OCI-LY7 (cell line): ENCODE results near the gene TMEM184B. TPM values are rescaled to one million over a fixed set of nuclear protein-coding genes. Genes with fewer than 3 reads are reported as not detected.

Source experiments
- BruUV-seq: library from RNA; stranded (reverse); fragments of 400-500 nt; replicated peaks from 2 replicates; lab custom pipeline; 2021; lab: Mats Ljungman, UMichigan
- CTCF ChIA-PET: fragments of 300-600 bp; sonication (Branson Sonifier 250); formaldehyde crosslinking; loops from one replicate; lab custom pipeline; 2022; ENCODE audit warnings: antibody characterized with exemption; ENCODE audit not compliant: unreplicated experiment; lab: Charles Lee
- POLR2A ChIA-PET: fragments of 300-600 bp; sonication (Branson Sonifier 250); formaldehyde crosslinking; loops from one replicate; lab custom pipeline; 2022; ENCODE audit warnings: antibody characterized with exemption; lab: Charles Lee
- DNase-seq: peaks from one replicate; pipeline ENCODE4 v3.0.0-alpha.2; 2015; ENCODE audit warnings: low spot score
- H2AFZ ChIP-seq: fragments of 200-600 bp; sonication (generic), shearing (Covaris generic); 2 replicates; pipeline ENCODE4 v1.6.1; 2014; ENCODE audit warnings: mild to moderate bottlenecking, antibody characterized with exemption, low read length, moderate library complexity
- H3K27ac ChIP-seq: fragments of 200-600 bp; sonication (generic); 2 replicates; pipeline ENCODE4 v1.5.1; 2014; ENCODE audit warnings: mixed run types, low read depth, mild to moderate bottlenecking, moderate library complexity, low read length, inconsistent platforms; ENCODE audit not compliant: poor library complexity, severe bottlenecking
- H3K36me3 ChIP-seq: fragments of 200-600 bp; sonication (generic); 2 replicates; pipeline ENCODE4 v1.6.1; 2014; ENCODE audit warnings: mild to moderate bottlenecking, antibody characterized with exemption, low read length, moderate library complexity, mixed read lengths; ENCODE audit not compliant: insufficient read depth
- H3K4me1 ChIP-seq: fragments of 200-600 bp; sonication (generic); 2 replicates; pipeline ENCODE4 v1.5.1; 2014; ENCODE audit warnings: mild to moderate bottlenecking, low read length; ENCODE audit not compliant: insufficient read depth, poor library complexity, severe bottlenecking
- H3K4me2 ChIP-seq: fragments of 200-600 bp; sonication (generic); 2 replicates; pipeline ENCODE4 v1.6.1; 2014; ENCODE audit warnings: mild to moderate bottlenecking, low read length
- H3K4me3 ChIP-seq: fragments of 200-600 bp; sonication (generic); 2 replicates; pipeline ENCODE4 v1.5.1; 2014; ENCODE audit warnings: mild to moderate bottlenecking, low read depth, low read length; ENCODE audit not compliant: poor library complexity, severe bottlenecking
- H3K79me2 ChIP-seq: fragments of 200-600 bp; sonication (generic); 2 replicates; pipeline ENCODE4 v1.6.1; 2016; ENCODE audit warnings: low read depth, mild to moderate bottlenecking, low read length, moderate library complexity, mixed read lengths; ENCODE audit not compliant: insufficient read depth
- H3K9me2 ChIP-seq: fragments of 200-600 bp; sonication (generic); 2 replicates; pipeline ENCODE4 v1.6.1; 2016; ENCODE audit warnings: mild to moderate bottlenecking, low read length, mixed read lengths; ENCODE audit not compliant: insufficient read depth
- H3K9me3 ChIP-seq: fragments of 200-600 bp; sonication (generic); 2 replicates; pipeline ENCODE4 v1.6.1; 2014; ENCODE audit warnings: mild to moderate bottlenecking, mixed run types, low read length, mixed read lengths
- H4K20me1 ChIP-seq: fragments of 200-600 bp; sonication (generic); 2 replicates; pipeline ENCODE4 v1.6.1; 2014; ENCODE audit warnings: mild to moderate bottlenecking, antibody characterized with exemption, low read length, moderate library complexity, mixed read lengths; ENCODE audit not compliant: insufficient read depth
- EZH2phosphoT487 ChIP-seq: fragments of 200-600 bp; sonication (generic); IDR thresholded peaks from 2 replicates; pipeline ENCODE4 v1.6.1; 2018; ENCODE audit warnings: low read depth, borderline replicate concordance, mild to moderate bottlenecking, mixed run types, antibody characterized with exemption, low read length, moderate library complexity, mixed read lengths
- intact Hi-C: fragments of 100-400 bp; cut with micrococcal nuclease; formaldehyde crosslinking; loops from one replicate; pipeline ENCODE4 v1.10.0; 2022; ENCODE audit not compliant: unreplicated experiment
- small RNA-seq: library from RNA; depleted of rRNA; stranded (forward); fragments of <200 nt; gene quantifications from one replicate; pipeline ENCODE3, GENCODE V24; 2014
- total RNA-seq, 2 experiments: library from RNA; depleted of rRNA in 1 of 2; stranded (reverse); fragments of >200 nt in 1 of 2; shearing (Covaris generic) in 1 of 2; gene quantifications; 2 replicates each; pipeline ENCODE4 v1.2.3, GENCODE V29; 2014 to 2022
- TF ChIP-seq, protein P1 (sequence below): fragments of 200-600 bp; sonication (generic); conservative IDR thresholded peaks from 2 replicates; pipeline ENCODE4 v1.5.1; 2014; ENCODE audit warnings: mild to moderate bottlenecking, antibody characterized with exemption, low read length, moderate library complexity, mixed read lengths

Gene TMEM184B
- total RNA-seq, 2 experiments from 2014 or later: 19.1 to 50.2 TPM

DNA sequence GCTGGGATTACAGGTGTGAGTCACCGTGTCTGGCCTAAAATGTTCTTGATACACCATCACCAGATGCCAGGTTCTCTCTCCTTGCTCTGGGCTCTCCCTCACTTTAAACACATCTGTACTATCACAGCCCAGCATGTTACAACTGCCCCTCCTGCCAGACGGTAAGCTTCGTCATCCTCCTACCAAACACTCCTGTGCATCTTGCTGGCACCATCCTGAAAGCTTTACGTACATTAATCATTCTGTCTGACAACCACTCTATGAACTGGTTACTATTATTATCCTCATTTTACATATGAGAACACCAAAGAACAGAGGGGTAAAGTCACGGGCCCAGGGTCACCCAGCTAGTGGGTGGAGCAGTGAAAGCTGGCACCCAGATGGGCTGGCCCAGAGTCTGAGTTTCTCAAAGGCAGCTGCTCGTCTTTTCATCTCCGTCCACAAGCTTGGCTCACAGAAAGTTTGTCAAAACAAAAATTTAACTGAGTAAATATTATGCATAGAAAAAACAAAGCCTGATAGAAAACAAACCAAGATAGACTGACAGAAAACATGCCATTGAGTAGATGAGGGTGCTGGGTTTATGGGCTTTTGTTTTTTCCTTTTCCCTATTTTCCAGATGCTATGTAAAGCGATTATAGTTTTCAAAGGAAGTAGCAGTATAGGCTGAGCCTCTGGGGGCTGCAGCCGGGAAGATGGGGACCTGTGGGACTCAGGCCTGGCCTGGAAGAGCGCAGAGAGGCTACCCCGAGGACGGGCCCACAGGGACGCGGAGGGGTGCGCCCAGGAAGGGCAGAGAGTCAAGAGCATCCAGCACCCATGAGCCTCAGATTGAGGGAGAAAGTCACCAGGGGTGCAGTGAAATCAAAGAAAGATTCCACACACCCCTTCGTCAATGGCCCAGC is 100.6 kb downstream of the TMEM184B start:
- no peak overlapping the region for H3K27ac ChIP-seq
- intact Hi-C loops: no loop called here
- H3K36me3 ChIP-seq: no peaks in the 10 kb centered on the region
- H3K4me3 ChIP-seq: no peak overlapping the region
- TF ChIP-seq, protein P1, sequence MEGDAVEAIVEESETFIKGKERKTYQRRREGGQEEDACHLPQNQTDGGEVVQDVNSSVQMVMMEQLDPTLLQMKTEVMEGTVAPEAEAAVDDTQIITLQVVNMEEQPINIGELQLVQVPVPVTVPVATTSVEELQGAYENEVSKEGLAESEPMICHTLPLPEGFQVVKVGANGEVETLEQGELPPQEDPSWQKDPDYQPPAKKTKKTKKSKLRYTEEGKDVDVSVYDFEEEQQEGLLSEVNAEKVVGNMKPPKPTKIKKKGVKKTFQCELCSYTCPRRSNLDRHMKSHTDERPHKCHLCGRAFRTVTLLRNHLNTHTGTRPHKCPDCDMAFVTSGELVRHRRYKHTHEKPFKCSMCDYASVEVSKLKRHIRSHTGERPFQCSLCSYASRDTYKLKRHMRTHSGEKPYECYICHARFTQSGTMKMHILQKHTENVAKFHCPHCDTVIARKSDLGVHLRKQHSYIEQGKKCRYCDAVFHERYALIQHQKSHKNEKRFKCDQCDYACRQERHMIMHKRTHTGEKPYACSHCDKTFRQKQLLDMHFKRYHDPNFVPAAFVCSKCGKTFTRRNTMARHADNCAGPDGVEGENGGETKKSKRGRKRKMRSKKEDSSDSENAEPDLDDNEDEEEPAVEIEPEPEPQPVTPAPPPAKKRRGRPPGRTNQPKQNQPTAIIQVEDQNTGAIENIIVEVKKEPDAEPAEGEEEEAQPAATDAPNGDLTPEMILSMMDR: no peak
- no peak for TF ChIP-seq EZH2phosphoT487
- H3K79me2 ChIP-seq: no peaks in the 10 kb centered on the region
- H4K20me1 ChIP-seq: no peaks in the 10 kb centered on the region
- ChIA-PET POLR2A (interaction anchor here (1.0 to 1.9 kb wide), 2 partner anchors 10 to 29 kb away, joined by 3 to 5 read pairs; partner anchors contain the start of genes MAFF and PLA2G6), CTCF (no interaction called here)
- no peak overlapping the region for H2AFZ ChIP-seq
- BruUV-seq: no TSS peak
- H3K4me2 ChIP-seq: peak overlapping the region; percentile 28; the same call in 1 of the 2 replicates
- no peaks in the 10 kb centered on the region for H3K9me3 ChIP-seq
- no peaks in the 10 kb centered on the region for H3K9me2 ChIP-seq
- H3K4me1 ChIP-seq: peaks cover 14% of the 10 kb centered on the region
- DNase-seq: peak; percentile 22

GRCh38 chr22:38170469-38170868 is 102.3 kb downstream of the TMEM184B start:
- no TSS peak for BruUV-seq
- H3K4me3 ChIP-seq: no peak overlapping the region

More at GRCh38 chr22:38170469-38170868, 102.3 kb downstream of the TMEM184B start:
- no peak overlapping the region for H3K27ac ChIP-seq
- H3K9me3 ChIP-seq: no peaks in the 10 kb centered on the region
- ChIA-PET CTCF (no interaction called here), POLR2A (interaction anchor here (0.6 to 1.9 kb wide), 3 partner anchors 10 to 231 kb away, joined by 3 to 5 read pairs (median 3); partner anchors contain the start of gene PLA2G6)
- intact Hi-C loops: no loop called here
- peaks cover 7% of the 10 kb centered on the region; the same call in 1 of the 2 replicates for H3K36me3 ChIP-seq
- H3K9me2 ChIP-seq: no peaks in the 10 kb centered on the region
- peaks cover 14% of the 10 kb centered on the region for H3K4me1 ChIP-seq
- H3K79me2 ChIP-seq: no peaks in the 10 kb centered on the region
- H2AFZ ChIP-seq: no peak overlapping the region
- DNase-seq: no peak
- no peaks in the 10 kb centered on the region for H4K20me1 ChIP-seq
- H3K4me2 ChIP-seq: no peak overlapping the region
- TF ChIP-seq EZH2phosphoT487: no peak
- TF ChIP-seq, protein P1: no peak

Small RNAs within 50 kb of the gene (small RNA-seq; reads per million reads assigned to genes)
- gene RF00017: not detected
- gene RN7SL704P: not detected

Other genes with a start within 250 kb of the TMEM184B start
- 19.2 and 28.5 TPM in 2 replicates for gene PICK1, start 215.6 kb downstream of the TMEM184B start, total RNA-seq (2014; rRNA removed; shearing (Covaris generic))
- gene PICK1, start 215.6 kb downstream of the TMEM184B start, total RNA-seq (2022): 23.8 and 25.6 TPM in 2 replicates
- not detected in 2 replicates for gene SLC16A8, start 188.8 kb downstream of the TMEM184B start, total RNA-seq (2014; rRNA removed; shearing (Covaris generic))
- not detected in 2 replicates for gene SLC16A8, start 188.8 kb downstream of the TMEM184B start, total RNA-seq (2022)
- gene BAIAP2L2, start 162.3 kb downstream of the TMEM184B start, total RNA-seq (2014; rRNA removed; shearing (Covaris generic)): 0.35 and 0.41 TPM in 2 replicates
- gene BAIAP2L2, start 162.3 kb downstream of the TMEM184B start, total RNA-seq (2022): 1.9 and 2.4 TPM in 2 replicates
- gene PLA2G6, start 91.2 kb downstream of the TMEM184B start, total RNA-seq (2014; rRNA removed; shearing (Covaris generic)): 23.3 and 33.9 TPM in 2 replicates
- gene PLA2G6, start 91.2 kb downstream of the TMEM184B start, total RNA-seq (2022): 83.9 and 106 TPM in 2 replicates
- gene MAFF, start 71.0 kb downstream of the TMEM184B start, total RNA-seq (2014; rRNA removed; shearing (Covaris generic)): 3.8 and 5.7 TPM in 2 replicates
- gene MAFF, start 71.0 kb downstream of the TMEM184B start, total RNA-seq (2022): 3.4 and 5.3 TPM in 2 replicates
- gene CSNK1E, start 44.4 kb upstream of the TMEM184B start, total RNA-seq (2014; rRNA removed; shearing (Covaris generic)): 152 and 182 TPM in 2 replicates
- gene CSNK1E, start 44.4 kb upstream of the TMEM184B start, total RNA-seq (2022): 203 and 211 TPM in 2 replicates
- gene KCNJ4, start 182.2 kb upstream of the TMEM184B start, total RNA-seq (2014; rRNA removed; shearing (Covaris generic)): not detected in 2 replicates
- gene KCNJ4, start 182.2 kb upstream of the TMEM184B start, total RNA-seq (2022): not detected in 2 replicates
- not detected in 2 replicates for gene KDELR3, start 195.1 kb upstream of the TMEM184B start, total RNA-seq (2014; rRNA removed; shearing (Covaris generic))
- not detected in 2 replicates for gene KDELR3, start 195.1 kb upstream of the TMEM184B start, total RNA-seq (2022)
- 626 and 667 TPM in 2 replicates for gene DDX17, start 233.3 kb upstream of the TMEM184B start, total RNA-seq (2014; rRNA removed; shearing (Covaris generic))
- 505 and 508 TPM in 2 replicates for gene DDX17, start 233.3 kb upstream of the TMEM184B start, total RNA-seq (2022)